Omental fat pad (tissue), 4 donors: ENCODE data around the gene TRIM44. TPM values are rescaled to one million over a fixed set of nuclear protein-coding genes. Genes with fewer than 3 reads are reported as not detected.
"Not testable (repeated sequence)": the region's sequence is repeated elsewhere in the genome, so short reads cannot be mapped to it uniquely, and the experiment has no call there.

Source experiments
- ATAC-seq: fragments of 150-250 bp; one replicate; pipeline ENCODE4 v1.9.1; 2016; ENCODE audit warnings: mild to moderate bottlenecking, moderate library complexity; ENCODE audit not compliant: low FRiP score
- DNase-seq: peaks from one replicate; pipeline ENCODE4 v3.0.0-alpha.2; 2019; ENCODE audit warnings: low spot score
- CTCF ChIP-seq, 3 donors: fragments of 450-650 bp; IDR thresholded peaks; one replicate each; pipeline ENCODE4 v1.5.1; 2016 to 2017; ENCODE audit warnings: antibody characterized with exemption in 3 of 3, mild to moderate bottlenecking in 3 of 3, moderate library complexity in 2 of 3
- total RNA-seq, 4 donors: library from RNA; depleted of rRNA; stranded (reverse); fragments of >200 nt; gene quantifications; one replicate each; pipeline ENCODE4 v1.1.0, GENCODE V29; 2016

The TRIM44 gene
- total RNA-seq, 4 donors from 2014 or later, result 47.3 to 64.0 (median 52.1) TPM

DNA sequence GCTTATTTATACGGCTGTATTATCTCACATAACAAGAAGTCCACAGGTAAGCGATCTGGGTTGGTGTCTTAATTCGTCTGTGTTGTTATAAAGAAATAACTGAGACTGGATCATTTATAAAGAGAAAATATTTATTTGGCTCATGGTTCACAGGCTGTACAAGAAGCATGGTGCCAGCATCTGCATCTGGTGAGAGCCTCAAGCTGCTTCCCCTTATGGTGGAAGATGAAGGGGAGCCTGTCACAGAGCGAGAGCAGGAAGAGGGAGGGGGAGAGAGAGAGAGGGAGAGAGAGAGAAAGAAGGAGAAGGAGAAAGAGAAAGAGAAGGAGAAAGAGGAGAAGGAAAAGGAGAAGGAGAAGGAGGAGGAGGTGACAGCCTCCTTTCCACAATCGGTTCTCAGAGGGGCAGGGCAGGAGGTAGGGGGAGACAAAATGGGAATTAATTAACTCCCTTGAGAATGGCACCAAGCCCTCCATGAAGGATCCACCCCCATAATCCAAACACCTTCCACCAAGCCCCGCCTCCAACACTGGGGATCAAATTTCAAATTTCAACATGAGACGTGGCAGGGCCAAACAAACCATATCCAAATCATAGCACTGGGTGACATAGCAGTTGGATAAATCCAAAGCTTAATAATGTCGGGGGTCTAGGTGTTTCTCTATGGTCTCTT is 15.0 kb upstream of the TRIM44 start:
- no peak for TF ChIP-seq CTCF (IDR thresholded peaks at IDR 0.05)
- ATAC-seq (no peak), DNase-seq (no peak)

DNA sequence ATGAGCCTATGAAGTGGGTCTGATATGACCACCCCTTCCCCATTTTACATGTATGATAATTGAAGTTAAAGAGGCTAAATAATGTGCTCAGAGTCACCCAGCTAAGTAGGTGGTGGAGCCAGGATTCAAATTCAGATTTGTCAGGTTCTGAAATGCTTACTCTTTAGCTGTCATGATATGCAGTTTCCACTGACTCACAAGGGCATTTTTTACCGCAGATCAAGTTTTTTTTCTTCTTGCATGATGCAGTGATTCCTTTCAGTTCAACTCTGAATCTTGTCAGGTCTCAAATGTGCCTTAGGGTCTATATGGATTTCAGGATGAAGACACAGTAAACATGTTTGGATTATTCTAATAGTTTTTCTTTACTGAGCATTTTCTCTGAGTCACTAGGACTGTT is 12.6 kb upstream of the TRIM44 start:
- no peak for ATAC-seq
- no peak for TF ChIP-seq CTCF (IDR thresholded peaks at IDR 0.05)
- no peak for DNase-seq

DNA sequence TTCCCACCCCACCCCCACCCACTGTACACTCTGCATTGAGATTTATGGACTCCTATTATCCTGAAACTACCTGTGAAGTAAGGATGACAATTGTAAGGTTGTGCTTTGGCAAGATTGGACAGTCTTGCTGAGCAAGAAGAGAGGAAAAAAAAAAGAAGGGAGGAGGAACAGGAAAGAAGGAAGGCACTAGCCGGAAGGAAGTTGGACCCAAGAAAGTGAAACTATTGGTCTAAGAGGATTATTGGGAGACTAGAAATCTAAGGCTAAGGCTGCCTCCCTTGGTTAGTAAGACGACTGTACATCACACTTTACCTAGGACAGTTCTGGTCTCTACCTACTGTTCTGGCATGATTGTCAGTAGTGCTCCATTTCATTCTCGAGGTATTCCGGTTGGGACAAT is 12.1 kb upstream of the TRIM44 start:
- no peak for ATAC-seq
- no peak for TF ChIP-seq CTCF (IDR thresholded peaks at IDR 0.05)
- DNase-seq, result no peak

GRCh38 chr11:35651263-35651662 is 11.3 kb upstream of the TRIM44 start:
- ATAC-seq (no peak), DNase-seq (no peak)
- no peak for TF ChIP-seq CTCF (IDR thresholded peaks at IDR 0.05)

- not testable (repeated sequence) for DNase-seq, ATAC-seq
These were observed 9.8 kb upstream of the TRIM44 start for GRCh38 chr11:35652786-35653185.

DNA sequence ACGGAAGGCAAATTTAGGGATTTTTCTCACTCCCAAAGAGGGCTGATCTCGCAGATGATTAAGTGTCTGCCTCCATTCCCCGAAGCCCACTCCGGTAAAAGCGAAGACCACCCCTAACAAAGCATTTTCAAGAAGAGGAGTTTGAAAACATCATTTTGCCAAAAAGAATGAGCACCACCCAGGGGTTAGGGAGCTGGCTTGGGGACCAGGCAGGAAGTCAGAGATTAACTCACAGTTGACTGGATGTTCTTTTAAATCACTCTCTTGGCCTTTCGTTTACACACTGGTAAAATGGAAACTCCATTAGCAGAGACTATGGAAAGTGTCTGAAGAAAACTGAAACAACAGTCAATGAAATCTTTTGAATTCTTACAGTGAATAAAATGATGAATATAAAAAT is 7.9 kb upstream of the TRIM44 start:
- ATAC-seq, result no peak
- no peak for DNase-seq
- TF ChIP-seq CTCF (IDR thresholded peaks at IDR 0.05), result no peak

GRCh38 chr11:35655254-35655653 is 7.3 kb upstream of the TRIM44 start:
- ATAC-seq, result no peak

More at GRCh38 chr11:35655254-35655653, 7.3 kb upstream of the TRIM44 start:
- no peak for TF ChIP-seq CTCF (IDR thresholded peaks at IDR 0.05)
- DNase-seq, result no peak
